ENCODE data around the gene KRT6B.

The KRT6B gene

GRCh38 chr12:52440821-52441319 lies 11.1 kb downstream of the KRT6B start:
- TF ChIP-seq, protein P1, sequence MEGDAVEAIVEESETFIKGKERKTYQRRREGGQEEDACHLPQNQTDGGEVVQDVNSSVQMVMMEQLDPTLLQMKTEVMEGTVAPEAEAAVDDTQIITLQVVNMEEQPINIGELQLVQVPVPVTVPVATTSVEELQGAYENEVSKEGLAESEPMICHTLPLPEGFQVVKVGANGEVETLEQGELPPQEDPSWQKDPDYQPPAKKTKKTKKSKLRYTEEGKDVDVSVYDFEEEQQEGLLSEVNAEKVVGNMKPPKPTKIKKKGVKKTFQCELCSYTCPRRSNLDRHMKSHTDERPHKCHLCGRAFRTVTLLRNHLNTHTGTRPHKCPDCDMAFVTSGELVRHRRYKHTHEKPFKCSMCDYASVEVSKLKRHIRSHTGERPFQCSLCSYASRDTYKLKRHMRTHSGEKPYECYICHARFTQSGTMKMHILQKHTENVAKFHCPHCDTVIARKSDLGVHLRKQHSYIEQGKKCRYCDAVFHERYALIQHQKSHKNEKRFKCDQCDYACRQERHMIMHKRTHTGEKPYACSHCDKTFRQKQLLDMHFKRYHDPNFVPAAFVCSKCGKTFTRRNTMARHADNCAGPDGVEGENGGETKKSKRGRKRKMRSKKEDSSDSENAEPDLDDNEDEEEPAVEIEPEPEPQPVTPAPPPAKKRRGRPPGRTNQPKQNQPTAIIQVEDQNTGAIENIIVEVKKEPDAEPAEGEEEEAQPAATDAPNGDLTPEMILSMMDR (IDR thresholded peaks at IDR 0.05; ENCODE audit: low read depth, low read length, missing control alignments): no peak
- DNase-seq (ENCODE audit: low read depth): no peak
- no peak overlapping the region for H3K4me3 ChIP-seq (ENCODE audit: low read depth, low read length)

- no peak overlapping the region for H3K4me3 ChIP-seq (ENCODE audit: low read depth, low read length)
- no peak for DNase-seq (ENCODE audit: low read depth)
- TF ChIP-seq, protein P1 (IDR thresholded peaks at IDR 0.05; ENCODE audit: low read depth, low read length, missing control alignments): no peak
These were observed 12.1 kb downstream of the KRT6B start for GRCh38 chr12:52439845-52440244.

DNA sequence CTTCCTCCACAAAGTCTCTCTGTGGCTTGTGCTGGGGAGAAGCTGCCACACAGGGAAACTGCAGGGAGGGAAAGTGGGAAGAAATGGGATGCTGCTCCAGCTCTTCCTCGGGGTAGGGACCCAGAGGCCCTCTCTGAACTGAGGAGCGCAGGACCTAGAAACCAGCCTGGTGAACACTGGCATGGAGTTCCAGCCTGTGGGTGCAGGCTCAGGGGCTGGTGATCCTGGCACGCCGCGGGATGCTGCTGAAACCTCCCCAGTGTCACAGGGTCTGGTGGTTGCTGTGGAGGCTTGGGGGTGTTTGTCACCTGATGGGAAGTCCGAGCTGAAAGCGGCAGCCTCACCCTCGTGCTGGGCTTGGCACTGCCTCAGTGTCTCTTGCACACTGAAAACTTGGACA lies 12.5 kb downstream of the KRT6B start:
- TF ChIP-seq, protein P1 (IDR thresholded peaks at IDR 0.05; ENCODE audit: low read depth, low read length, missing control alignments): no peak
- H3K4me3 ChIP-seq (ENCODE audit: low read depth, low read length): no peak overlapping the region
- no peak for DNase-seq (ENCODE audit: low read depth)

- no peak overlapping the region for H3K4me3 ChIP-seq (ENCODE audit: low read depth, low read length)
- no peak for DNase-seq (ENCODE audit: low read depth)
- TF ChIP-seq, protein P1 (IDR thresholded peaks at IDR 0.05; ENCODE audit: low read depth, low read length, missing control alignments): no peak
These were observed 13.3 kb downstream of the KRT6B start for GRCh38 chr12:52438305-52439301.

DNA sequence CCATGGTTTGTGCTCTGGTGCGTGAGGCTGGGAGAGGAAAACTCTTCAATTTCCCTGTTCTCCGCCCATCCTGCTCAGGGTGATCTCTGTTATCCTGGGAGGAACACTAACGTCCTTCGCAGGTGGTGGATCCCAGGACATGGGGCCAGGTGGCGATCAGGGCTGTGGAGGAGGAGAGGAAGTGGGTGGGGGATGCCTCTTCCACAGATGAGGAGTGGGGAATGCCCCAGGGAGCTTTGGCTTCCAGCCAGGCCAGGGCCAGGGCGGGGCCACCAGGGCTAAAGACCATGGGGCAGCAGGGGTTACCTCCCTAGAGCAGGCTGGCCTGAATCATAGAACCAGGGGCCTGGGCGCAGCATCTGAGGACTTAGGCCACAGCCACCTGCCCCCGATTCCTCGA lies 14.4 kb downstream of the KRT6B start:
- DNase-seq (ENCODE audit: low read depth): no peak
- H3K4me3 ChIP-seq (ENCODE audit: low read depth, low read length): no peak overlapping the region
- TF ChIP-seq, protein P1 (IDR thresholded peaks at IDR 0.05; ENCODE audit: low read depth, low read length, missing control alignments): no peak

GRCh38 chr12:52436828-52437474 lies 15.0 kb downstream of the KRT6B start:
- TF ChIP-seq, protein P1 (IDR thresholded peaks at IDR 0.05; ENCODE audit: low read depth, low read length, missing control alignments): no peak
- DNase-seq (ENCODE audit: low read depth): no peak
- H3K4me3 ChIP-seq (ENCODE audit: low read depth, low read length): no peak overlapping the region

Measured in GM12864 (cell line).